HL-60 (cell line): Measurements from ENCODE around the gene B9D2.

Experiments
- GABPA ChIP-seq: IDR thresholded peaks from 2 replicates; pipeline ENCODE4 v1.6.1; 2012; ENCODE audit warnings: low read depth
- POLR2AphosphoS5 ChIP-seq: IDR thresholded peaks from 2 replicates; pipeline ENCODE4 v1.6.1; 2012; ENCODE audit warnings: low read depth
- TF ChIP-seq, protein P1 (sequence below): IDR thresholded peaks from one replicate; pipeline ENCODE4 v1.5.1; 2011; ENCODE audit warnings: low read length, control low read depth, inconsistent platforms; ENCODE audit not compliant: insufficient read depth

DNA sequence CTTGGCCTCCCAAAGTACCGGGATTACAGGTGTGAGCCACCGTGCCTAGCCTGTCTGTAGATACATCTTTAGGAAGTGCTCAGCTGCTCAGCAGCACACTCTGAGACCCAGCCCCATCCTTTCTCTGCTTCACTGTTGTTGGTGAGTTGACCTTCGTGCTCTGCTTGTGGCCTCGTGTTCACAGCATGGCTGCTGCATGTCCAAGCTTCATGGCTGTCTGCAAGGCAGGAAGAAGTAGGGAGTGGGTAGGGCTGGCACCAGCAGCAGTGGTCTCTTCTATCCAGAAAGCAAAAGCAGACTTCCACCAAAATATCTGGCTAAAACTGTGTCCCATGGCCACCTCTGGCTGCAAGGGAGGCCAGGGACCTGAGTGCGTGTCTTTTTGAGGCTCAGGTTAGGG lies 49.0 kb upstream of the B9D2 start:
- TF ChIP-seq, protein P1, sequence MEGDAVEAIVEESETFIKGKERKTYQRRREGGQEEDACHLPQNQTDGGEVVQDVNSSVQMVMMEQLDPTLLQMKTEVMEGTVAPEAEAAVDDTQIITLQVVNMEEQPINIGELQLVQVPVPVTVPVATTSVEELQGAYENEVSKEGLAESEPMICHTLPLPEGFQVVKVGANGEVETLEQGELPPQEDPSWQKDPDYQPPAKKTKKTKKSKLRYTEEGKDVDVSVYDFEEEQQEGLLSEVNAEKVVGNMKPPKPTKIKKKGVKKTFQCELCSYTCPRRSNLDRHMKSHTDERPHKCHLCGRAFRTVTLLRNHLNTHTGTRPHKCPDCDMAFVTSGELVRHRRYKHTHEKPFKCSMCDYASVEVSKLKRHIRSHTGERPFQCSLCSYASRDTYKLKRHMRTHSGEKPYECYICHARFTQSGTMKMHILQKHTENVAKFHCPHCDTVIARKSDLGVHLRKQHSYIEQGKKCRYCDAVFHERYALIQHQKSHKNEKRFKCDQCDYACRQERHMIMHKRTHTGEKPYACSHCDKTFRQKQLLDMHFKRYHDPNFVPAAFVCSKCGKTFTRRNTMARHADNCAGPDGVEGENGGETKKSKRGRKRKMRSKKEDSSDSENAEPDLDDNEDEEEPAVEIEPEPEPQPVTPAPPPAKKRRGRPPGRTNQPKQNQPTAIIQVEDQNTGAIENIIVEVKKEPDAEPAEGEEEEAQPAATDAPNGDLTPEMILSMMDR = no peak
- TF ChIP-seq GABPA (no peak), POLR2AphosphoS5 (no peak)
